Measurements from ENCODE around the gene ARHGEF38.

The ARHGEF38 gene, protein sequence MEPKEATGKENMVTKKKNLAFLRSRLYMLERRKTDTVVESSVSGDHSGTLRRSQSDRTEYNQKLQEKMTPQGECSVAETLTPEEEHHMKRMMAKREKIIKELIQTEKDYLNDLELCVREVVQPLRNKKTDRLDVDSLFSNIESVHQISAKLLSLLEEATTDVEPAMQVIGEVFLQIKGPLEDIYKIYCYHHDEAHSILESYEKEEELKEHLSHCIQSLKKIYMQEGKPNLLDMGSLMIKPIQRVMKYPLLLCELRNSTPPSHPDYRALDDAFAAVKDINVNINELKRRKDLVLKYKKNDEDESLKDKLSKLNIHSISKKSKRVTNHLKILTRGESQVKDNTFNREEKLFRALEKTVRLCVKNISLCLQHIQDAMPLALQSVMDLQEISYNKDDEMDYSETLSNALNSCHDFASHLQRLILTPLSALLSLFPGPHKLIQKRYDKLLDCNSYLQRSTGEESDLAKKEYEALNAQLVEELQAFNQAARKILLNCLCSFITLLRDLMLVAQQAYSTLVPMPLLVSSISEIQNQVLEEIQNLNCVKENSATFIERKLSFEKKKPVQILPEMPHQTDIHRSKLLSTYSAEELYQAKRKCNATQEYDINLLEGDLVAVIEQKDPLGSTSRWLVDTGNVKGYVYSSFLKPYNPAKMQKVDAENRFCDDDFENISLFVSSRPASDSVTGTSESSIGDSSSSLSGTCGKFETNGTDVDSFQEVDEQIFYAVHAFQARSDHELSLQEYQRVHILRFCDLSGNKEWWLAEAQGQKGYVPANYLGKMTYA

GRCh38 chr4:105551965-105552746, at the start of gene ARHGEF38:
Gene ARHGEF38 (plus strand): TSS chr4:105552620. CDS start chr4:105552766, 146 bp downstream.
- no peak for DNase-seq

DNA sequence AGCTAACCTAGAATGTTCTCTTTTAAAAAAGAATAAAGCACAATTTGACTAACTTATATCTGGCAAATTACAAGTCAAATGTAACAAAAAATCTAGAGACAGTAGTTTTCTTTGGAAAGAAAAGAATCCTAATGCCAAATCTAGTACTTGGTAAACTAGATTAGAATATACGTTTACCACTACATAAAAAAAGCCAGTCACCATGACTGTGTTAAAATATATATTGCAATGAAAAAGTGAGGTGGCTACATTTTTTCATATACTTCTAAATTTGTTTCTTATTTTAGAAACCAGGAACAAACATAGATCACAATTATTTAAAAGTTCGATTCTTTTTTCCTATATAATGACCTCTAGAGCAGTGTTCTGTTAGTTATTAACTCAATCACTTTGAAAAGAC, 48.9 kb upstream of the ARHGEF38 start:
- DNase-seq, result no peak

DNA sequence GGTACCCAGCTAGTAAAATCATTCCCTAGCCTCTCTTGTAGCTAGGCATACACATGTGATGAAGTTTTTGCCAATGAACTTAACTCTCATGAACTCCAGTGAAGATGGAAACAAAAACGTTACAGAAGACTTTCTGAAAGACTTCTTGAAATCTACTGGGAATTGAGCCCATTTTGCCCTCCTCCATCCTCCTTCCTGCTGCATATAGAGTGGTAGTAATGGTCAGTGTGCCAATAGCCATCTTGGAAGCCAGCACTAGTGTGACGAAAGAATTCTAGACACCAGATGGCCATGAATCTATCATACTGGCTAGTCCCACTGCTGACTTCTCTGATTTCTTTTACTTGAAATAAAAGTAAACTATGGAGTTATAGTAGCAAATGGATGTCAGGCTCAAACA, 47.7 kb upstream of the ARHGEF38 start:
- DNase-seq, result no peak

DNA sequence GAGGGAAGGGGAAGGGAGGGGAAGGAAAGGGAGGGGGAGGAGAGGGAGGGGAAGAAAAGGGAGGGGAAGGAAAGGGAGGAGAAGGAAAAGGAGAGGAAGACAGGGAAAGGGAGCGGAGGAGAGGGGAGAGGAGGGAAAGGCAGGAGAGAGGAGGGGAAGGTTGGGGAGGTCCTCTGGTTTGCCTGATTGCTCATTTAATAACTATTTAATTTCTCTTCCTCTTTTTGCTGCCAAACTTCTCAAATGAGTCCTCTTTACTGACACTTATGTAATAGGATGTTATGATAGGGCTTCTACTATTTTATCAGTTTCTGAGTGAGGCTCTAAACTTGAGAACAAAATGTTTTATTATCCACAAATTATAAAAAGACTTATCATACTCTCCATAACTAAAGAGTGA, 43.1 kb upstream of the ARHGEF38 start:
- no peak for DNase-seq

GRCh38 chr4:105509714-105510113, 42.7 kb upstream of the ARHGEF38 start:
- DNase-seq, result no peak

DNA sequence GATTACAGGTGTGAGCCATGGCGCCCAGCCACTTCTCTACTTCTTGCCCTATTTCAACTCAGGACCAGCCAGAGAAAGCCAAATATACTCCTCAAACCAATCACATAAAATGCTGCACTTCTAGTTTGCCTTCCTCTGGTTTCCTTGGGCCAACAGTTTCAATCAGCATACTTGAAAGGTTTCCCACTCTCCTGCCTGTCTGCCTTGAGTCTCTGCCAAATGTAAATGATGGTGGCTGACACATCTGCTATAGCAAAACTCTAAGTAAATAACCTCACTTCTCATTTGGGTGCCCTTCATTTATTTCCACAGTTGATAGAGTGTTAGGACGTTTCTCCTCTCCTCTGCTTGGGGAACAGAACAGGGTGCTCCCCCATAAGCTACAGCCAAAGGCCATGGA, 42.2 kb upstream of the ARHGEF38 start:
- DNase-seq, result no peak

DNA sequence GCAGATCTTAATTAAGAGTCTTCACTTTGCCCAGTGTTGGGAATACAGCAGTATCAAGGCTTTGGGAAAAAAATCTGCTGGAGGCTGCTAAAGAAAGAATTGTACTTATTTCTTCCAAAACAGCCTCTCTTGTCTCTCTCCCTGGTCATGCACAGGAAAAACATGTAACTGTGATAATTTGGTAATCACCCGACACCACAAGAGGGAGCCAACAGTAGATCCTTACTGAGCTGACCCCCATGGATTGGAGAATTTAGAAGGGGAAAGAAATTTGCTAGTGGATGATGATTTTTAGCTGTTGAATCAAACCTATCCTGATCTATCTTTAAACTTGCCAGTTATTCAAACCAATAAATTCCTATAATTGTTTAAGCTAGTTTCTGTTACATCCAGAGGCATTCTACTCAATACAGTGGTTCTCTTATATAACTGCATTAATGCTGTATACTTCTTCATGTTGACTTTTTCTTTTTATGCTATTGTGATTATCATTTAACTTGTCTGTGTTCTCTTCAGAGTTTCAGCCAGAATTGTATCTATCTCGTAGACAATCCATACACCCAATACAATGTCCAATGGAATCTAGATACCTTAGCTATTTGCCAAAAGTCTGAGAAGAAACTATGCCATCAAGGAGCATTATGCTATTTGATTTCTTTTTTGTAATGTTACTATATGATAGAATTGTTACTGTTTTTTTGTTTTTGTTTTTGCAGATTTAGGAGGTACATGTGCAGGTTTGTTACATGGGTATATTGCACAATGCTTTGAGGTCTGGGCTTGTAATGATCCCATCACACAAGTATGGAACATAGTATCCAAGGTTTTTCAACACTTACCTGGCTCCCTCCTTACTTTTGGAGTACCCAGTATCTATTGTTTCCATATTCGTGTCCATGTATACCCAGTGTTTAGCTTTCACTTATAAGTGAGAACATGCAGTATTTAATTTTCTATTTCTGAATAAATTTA, 31.3 kb upstream of the ARHGEF38 start:
- no peak for DNase-seq

- no peak for DNase-seq
Observed at GRCh38 chr4:105526656-105527055, 25.8 kb upstream of the ARHGEF38 start.

- no peak for DNase-seq
Observed at GRCh38 chr4:105527081-105527480, 25.3 kb upstream of the ARHGEF38 start.

DNA sequence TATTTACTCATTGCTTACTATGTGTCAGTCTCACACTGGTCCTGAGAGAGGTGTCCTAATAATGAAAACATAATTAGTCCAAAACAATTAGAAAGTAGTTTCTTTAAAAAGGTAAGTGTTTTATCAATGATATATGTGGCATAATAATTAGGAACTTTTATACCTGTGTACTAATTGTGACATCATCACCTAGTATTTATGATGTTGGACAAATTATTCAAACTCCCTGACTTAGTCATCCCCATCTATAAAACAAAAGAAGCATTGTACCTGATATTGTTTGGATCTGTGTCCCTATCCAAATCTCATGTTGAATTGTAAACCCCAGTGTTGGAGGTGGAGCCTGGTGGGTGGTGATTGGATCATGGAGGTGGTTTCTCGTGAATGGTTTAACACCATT, 15.8 kb upstream of the ARHGEF38 start:
- DNase-seq, result no peak

GRCh38 chr4:105541420-105541819, 11.0 kb upstream of the ARHGEF38 start:
- DNase-seq, result no peak

GRCh38 chr4:105542039-105542438, 10.4 kb upstream of the ARHGEF38 start:
- DNase-seq, result no peak

GRCh38 chr4:105543346-105543745, 9.1 kb upstream of the ARHGEF38 start:
- DNase-seq, result no peak

DNA sequence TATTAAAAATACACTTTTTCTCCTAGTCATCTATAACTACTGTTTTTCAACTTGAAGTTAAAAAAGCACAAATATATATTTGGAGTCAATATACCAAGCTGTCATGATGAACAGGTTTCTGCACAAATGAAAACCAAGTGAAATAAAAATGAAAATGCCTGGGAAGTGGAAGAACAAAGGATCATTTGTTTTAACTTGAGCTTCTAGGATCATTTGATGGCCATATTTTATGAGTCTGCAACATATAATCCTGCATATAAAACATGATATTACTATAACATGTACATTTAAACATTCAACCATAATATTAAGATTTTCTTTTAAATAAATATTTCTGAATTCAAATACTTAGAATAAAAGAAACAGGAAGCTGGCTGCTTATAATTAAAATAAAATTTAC, 8.5 kb upstream of the ARHGEF38 start:
- no peak for DNase-seq

GRCh38 chr4:105544520-105545286, 7.7 kb upstream of the ARHGEF38 start:
- no peak for DNase-seq

GRCh38 chr4:105546086-105546485, 6.3 kb upstream of the ARHGEF38 start:
- no peak for DNase-seq

DNA sequence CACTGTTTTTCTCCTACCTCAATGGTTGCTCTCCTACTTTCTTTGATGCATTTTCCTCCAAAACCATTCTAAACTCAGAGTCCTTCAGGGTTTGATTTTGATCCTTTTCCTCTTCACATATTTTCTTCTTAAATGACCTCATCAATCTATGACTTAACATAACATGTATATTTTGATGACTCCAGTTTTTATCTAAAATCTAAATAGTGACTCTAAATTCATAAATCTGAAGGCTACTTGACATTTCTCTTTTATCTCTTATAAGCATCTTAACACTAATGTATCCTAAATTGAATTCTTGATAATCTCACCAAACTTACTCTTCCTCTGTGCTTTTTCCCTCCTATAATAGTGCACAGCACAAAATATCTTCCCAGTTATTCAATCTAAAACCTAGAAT, 4.7 kb upstream of the ARHGEF38 start:
- DNase-seq, result no peak

GRCh38 chr4:105548483-105548882, 3.9 kb upstream of the ARHGEF38 start:
- no peak for DNase-seq

- no peak for DNase-seq
Observed at GRCh38 chr4:105550641-105551040, 1.8 kb upstream of the ARHGEF38 start.

GRCh38 chr4:105555409-105555808, 3.0 kb downstream of the ARHGEF38 start:
- DNase-seq, result no peak

GRCh38 chr4:105556206-105556605, 3.8 kb downstream of the ARHGEF38 start:
- DNase-seq, result no peak

All from stimulated activated CD8-positive, alpha-beta memory T cell treated with anti-CD3 and anti-CD28 coated beads, Interleukin-4, amount 100 ng/mL, for 48 hours (primary cell).